Smooth muscle cell (in vitro differentiated cells): ENCODE results near the gene SORT1. TPM values are rescaled to one million over a fixed set of nuclear protein-coding genes. Genes with fewer than 3 reads are reported as not detected.
A peak's percentile ranks its signal among the peaks of the same experiment; 100 is the strongest.
"Not testable (repeated sequence)": the region's sequence is repeated elsewhere in the genome, so short reads cannot be mapped to it uniquely, and the experiment has no call there.

Experiments
- DNase-seq: peaks from one replicate; lab custom pipeline; 2025; ENCODE audit not compliant: unreplicated experiment; lab: John Stamatoyannopoulos, UW
- H2AFZ ChIP-seq: fragments of 200-600 bp; sonication (generic); 2 replicates; pipeline ENCODE4 v1.6.0; 2016; ENCODE audit warnings: antibody characterized with exemption, low read depth, mild to moderate bottlenecking
- H3F3A ChIP-seq: fragments of 200-600 bp; sonication (generic); 2 replicates; pipeline ENCODE4 v1.6.0; 2017; ENCODE audit warnings: antibody characterized with exemption, low read depth
- H3K27ac ChIP-seq: fragments of 200-600 bp; sonication (generic); 2 replicates; pipeline ENCODE4 v1.5.1; 2016; ENCODE audit warnings: low read depth, mild to moderate bottlenecking
- H3K27me3 ChIP-seq: fragments of 200-600 bp; sonication (generic); 2 replicates; pipeline ENCODE4 v1.6.1; 2016; ENCODE audit warnings: low read depth, mild to moderate bottlenecking
- H3K36me3 ChIP-seq: fragments of 200-600 bp; sonication (generic); 2 replicates; pipeline ENCODE4 v1.5.1; 2016; ENCODE audit warnings: low read depth
- H3K4me1 ChIP-seq: fragments of 200-600 bp; sonication (generic); 2 replicates; pipeline ENCODE4 v1.5.1; 2016; ENCODE audit warnings: low read depth
- H3K4me2 ChIP-seq: fragments of 200-600 bp; sonication (generic); 2 replicates; pipeline ENCODE4 v1.6.0; 2016; ENCODE audit warnings: mild to moderate bottlenecking
- H3K4me3 ChIP-seq: fragments of 200-600 bp; sonication (generic); 2 replicates; pipeline ENCODE4 v1.5.1; 2016; ENCODE audit warnings: mild to moderate bottlenecking
- H3K79me2 ChIP-seq: fragments of 200-600 bp; sonication (generic); 2 replicates; pipeline ENCODE4 v1.6.0; 2016; ENCODE audit warnings: low read depth, mild to moderate bottlenecking
- H3K9ac ChIP-seq: fragments of 200-600 bp; sonication (generic); 2 replicates; pipeline ENCODE4 v1.6.0; 2016; ENCODE audit warnings: low read depth
- H3K9me3 ChIP-seq: fragments of 200-600 bp; sonication (generic); replicated peaks from 2 replicates; pipeline ENCODE4 v1.5.1; 2016; ENCODE audit warnings: low read depth
- H4K20me1 ChIP-seq: fragments of 200-600 bp; sonication (generic); 2 replicates; pipeline ENCODE4 v1.6.0; 2016; ENCODE audit warnings: low read depth
- WGBS: methylation state at CpG from one replicate; pipeline ENCODE4 v1.1.7; 2016; ENCODE audit warnings: low lambda C conversion rate; 5-methylcytosine and 5-hydroxymethylcytosine counted together
- polyA plus RNA-seq: library from polyadenylated mRNA; unstranded; fragments of >200 nt; fragmentation: Nextera tagmentation; extraction: Ambion mirVana; gene quantifications from 2 replicates; pipeline ENCODE4 v1.2.1, GENCODE V29; 2016
- total RNA-seq: library from RNA; depleted of rRNA; stranded (reverse); fragments of >200 nt; gene quantifications from 2 replicates; pipeline ENCODE4 v1.2.3, GENCODE V29; 2014
- TF ChIP-seq, protein P1 (sequence below): fragments of 200-600 bp; sonication (generic); IDR thresholded peaks from 2 replicates; pipeline ENCODE4 v1.5.1; 2017; ENCODE audit warnings: borderline replicate concordance, mild to moderate bottlenecking, antibody characterized with exemption; ENCODE audit not compliant: insufficient read depth, poor library complexity, severe bottlenecking

SORT1 gene
- total RNA-seq (28.7 and 31.4 TPM in 2 replicates), polyA plus RNA-seq (9.8 and 17.0 TPM in 2 replicates)

DNA sequence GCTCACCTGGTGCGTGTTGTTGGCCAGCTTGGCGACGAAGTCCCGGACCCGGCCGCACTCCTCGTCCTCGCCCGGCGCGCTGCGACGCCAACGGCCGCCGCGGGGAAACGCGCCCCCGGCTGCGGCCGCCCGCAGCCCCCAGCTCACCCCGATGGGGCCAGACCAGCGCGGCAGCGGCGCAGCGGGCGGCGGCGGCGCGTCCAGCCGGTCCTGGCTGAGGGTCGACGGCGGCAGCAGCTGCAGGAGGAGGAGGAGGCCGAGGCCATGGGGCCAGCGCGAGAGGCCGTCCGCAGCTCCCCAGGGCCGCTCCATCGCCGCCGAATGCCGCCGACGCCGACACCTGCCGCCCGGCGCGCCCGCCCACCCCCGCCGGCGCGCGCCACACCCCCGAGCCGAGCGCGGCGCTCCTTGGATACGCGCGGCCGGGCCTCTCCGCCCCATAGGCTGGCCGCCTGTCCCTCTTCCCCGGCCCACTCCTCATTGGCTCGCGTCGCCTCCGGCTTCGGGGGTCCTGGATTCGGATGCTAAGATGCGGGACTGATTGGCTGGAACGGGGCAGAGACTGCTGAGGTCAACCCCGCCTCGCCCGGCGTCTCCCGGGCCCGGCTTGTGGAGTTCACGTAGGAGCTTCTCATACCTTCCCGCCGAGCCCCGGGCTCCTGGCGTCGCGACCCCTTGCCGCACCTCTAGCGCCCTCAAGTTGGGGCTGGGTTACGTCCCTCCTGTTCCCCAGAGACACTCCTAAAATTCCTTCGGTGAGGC is at the start of gene SORT1:
TSS of gene SORT1 (minus strand) at position 338 of the 762 bp plus-strand sequence. CDS start at position 312, 26 bp downstream.
- Histone ChIP-seq H3K4me1 (peaks cover 25% of the 10 kb centered on the region), H3K9ac (no peak within 1 kb of the TSS)

DNA sequence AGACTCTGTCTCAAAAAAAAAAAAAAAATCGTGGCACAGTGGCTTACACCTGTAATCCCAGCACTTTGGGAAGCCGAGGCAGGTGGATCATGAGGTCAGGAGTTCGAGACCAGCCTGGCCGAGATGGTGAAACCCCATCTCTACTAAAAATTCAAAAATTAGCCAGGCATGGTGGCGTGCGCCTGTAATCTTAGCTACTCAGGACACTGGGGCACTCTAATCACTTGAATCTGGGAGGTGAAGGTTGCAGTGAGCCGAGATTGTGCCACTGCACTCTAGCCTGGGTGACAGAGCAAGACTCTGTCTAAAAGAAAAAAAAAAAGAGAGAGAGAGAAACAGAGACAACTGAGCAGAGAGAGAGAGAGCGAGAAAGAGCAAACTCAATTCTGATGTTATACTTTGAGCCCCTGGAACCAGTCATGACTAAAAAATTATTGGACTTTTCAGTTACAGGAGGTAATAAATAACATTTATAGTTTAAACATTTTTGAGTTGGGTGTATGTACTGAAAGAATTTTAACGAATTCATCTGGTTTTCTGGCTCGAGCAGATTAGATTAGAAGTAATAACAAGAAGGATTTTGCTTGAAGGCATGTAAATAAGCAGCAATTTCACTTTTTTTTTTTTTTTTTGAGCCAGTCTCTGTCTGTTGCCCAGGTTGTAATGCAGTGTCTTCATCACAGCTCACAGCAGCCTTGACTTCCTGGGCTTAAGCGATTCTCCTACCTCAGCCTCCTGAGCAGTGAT is 48.4 kb upstream of the SORT1 start:
- 66% methylated on average over 11 of the region's 11 CpGs for whole genome bisulfite sequencing
- H4K20me1 ChIP-seq, H3F3A ChIP-seq, H3K36me3 ChIP-seq, H3K9me3 ChIP-seq, H3K27me3 ChIP-seq, DNase-seq, H3K79me2 ChIP-seq, H3K4me1 ChIP-seq, H3K4me3 ChIP-seq, H3K4me2 ChIP-seq, H2AFZ ChIP-seq, H3K27ac ChIP-seq, H3K9ac ChIP-seq: not testable (repeated sequence)

More for the DNA sequence above, at the start of gene SORT1:
- H3F3A ChIP-seq, result peaks cover 15% of the 10 kb centered on the region
- peak within 1 kb of the TSS; percentile 61 for H2AFZ ChIP-seq
- peak within 1 kb of the TSS; percentile 41 for H3K27ac ChIP-seq
- H3K36me3 ChIP-seq, result no peaks in the 10 kb centered on the region
- no peaks in the 10 kb centered on the region for H4K20me1 ChIP-seq
- no peaks in the 10 kb centered on the region for H3K9me3 ChIP-seq
- H3K79me2 ChIP-seq, result peaks cover 10% of the 10 kb centered on the region
- peak within 1 kb of the TSS; percentile 92 for H3K4me2 ChIP-seq
- H3K4me3 ChIP-seq, result peak within 1 kb of the TSS; percentile 59
- TF ChIP-seq, protein P1, sequence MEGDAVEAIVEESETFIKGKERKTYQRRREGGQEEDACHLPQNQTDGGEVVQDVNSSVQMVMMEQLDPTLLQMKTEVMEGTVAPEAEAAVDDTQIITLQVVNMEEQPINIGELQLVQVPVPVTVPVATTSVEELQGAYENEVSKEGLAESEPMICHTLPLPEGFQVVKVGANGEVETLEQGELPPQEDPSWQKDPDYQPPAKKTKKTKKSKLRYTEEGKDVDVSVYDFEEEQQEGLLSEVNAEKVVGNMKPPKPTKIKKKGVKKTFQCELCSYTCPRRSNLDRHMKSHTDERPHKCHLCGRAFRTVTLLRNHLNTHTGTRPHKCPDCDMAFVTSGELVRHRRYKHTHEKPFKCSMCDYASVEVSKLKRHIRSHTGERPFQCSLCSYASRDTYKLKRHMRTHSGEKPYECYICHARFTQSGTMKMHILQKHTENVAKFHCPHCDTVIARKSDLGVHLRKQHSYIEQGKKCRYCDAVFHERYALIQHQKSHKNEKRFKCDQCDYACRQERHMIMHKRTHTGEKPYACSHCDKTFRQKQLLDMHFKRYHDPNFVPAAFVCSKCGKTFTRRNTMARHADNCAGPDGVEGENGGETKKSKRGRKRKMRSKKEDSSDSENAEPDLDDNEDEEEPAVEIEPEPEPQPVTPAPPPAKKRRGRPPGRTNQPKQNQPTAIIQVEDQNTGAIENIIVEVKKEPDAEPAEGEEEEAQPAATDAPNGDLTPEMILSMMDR, result no peak
- WGBS, result under 1% methylated on average over 58 of the region's 98 CpGs
- DNase-seq, result no peak
- peaks cover 8% of the 10 kb centered on the region for H3K27me3 ChIP-seq

DNA sequence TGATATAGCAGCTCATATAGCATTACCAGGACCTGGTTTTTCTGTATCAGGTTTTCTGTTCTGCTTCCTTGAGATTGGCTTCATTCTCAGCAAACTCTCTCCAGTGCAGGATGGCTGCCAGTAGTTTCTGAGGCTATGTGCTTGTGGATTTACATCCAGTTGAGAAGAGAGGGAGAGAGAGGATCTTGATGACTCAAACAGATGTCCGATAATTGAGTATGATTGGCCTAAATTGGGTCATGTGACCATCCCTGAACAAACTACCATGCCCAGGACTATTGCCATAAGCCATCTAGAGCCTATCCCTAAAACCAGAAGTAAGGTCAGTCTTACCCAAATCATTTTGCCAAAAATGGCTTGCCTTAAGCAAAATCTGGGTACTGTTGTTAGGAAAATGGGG is 46.6 kb upstream of the SORT1 start:
- 81% methylated on average over 1 of the region's 1 CpG for WGBS
- DNase-seq, result no peak
- H3K79me2 ChIP-seq, result no peaks in the 10 kb centered on the region
- no peaks in the 10 kb centered on the region for H3K36me3 ChIP-seq
- no peak overlapping the region for H3K4me2 ChIP-seq
- no peaks in the 10 kb centered on the region for H3F3A ChIP-seq
- TF ChIP-seq, protein P1, result no peak
- H3K4me3 ChIP-seq, result no peak overlapping the region
- no peaks in the 10 kb centered on the region for H4K20me1 ChIP-seq
- peaks cover 7% of the 10 kb centered on the region for H3K27me3 ChIP-seq
- H3K9me3 ChIP-seq, result no peaks in the 10 kb centered on the region
- H3K4me1 ChIP-seq, result no peaks in the 10 kb centered on the region
- H3K27ac ChIP-seq, result no peak overlapping the region
- no peak overlapping the region for H2AFZ ChIP-seq
- H3K9ac ChIP-seq, result no peak overlapping the region

DNA sequence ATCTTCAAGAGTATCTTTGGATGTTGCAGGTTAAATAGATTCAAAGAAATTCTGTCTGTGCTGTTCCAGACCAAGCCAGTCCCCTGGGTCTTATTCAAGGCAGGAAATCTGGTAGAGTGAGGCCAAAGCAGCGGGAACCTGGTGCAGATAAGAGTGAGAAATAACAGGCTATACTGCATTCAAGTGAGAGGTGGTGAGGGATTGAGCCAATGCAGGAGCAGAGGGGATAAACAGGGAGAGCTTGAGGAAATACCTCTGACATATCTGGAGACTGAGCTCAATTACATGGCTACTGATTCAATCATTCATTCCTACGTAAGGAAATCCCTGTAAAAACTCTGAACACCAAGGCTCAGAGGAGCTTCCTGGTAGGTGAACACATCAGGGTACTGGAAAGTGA is 45.8 kb upstream of the SORT1 start:
- Histone ChIP-seq H3K79me2 (no peaks in the 10 kb centered on the region), H3K9me3 (no peaks in the 10 kb centered on the region), H3K4me2 (no peak overlapping the region), H4K20me1 (no peaks in the 10 kb centered on the region), H3K27me3 (peaks cover 7% of the 10 kb centered on the region), H2AFZ (no peak overlapping the region), H3K4me1 (no peaks in the 10 kb centered on the region), H3K27ac (no peak overlapping the region), H3F3A (no peaks in the 10 kb centered on the region), H3K36me3 (no peaks in the 10 kb centered on the region), H3K4me3 (no peak overlapping the region), H3K9ac (no peak overlapping the region)
- 36% methylated on average over 2 of the region's 2 CpGs for WGBS
- DNase-seq, result no peak
- TF ChIP-seq, protein P1, result no peak
